NB4 (cell line): ENCODE data around the gene FRY.
"Not testable (repeated sequence)": the region's sequence is repeated elsewhere in the genome, so short reads cannot be mapped to it uniquely, and the experiment has no call there.

ENCODE experiments used
- CTCF ChIP-seq: IDR thresholded peaks from one replicate; pipeline ENCODE4 v1.5.1; 2012; ENCODE audit warnings: low read depth, low read length
- MAX ChIP-seq: IDR thresholded peaks from 2 replicates; pipeline ENCODE4 v1.6.1; 2011; ENCODE audit warnings: low read depth, low read length
- MYC ChIP-seq: IDR thresholded peaks from 2 replicates; pipeline ENCODE4 v1.6.1; 2011; ENCODE audit warnings: low read depth, low read length
- POLR2A ChIP-seq: IDR thresholded peaks from 2 replicates; pipeline ENCODE4 v1.6.1; 2011; ENCODE audit warnings: mild to moderate bottlenecking; ENCODE audit not compliant: insufficient read length; ENCODE audit errors: extremely low read depth

GRCh38 chr13:31984388-31984787 lies 47.2 kb upstream of the FRY start:
- not testable (repeated sequence) for TF ChIP-seq POLR2A, CTCF, MYC, MAX
